Stomach (tissue), 4 donors: Measurements from ENCODE around the gene U2SURP.
"Not testable (repeated sequence)": the region's sequence is repeated elsewhere in the genome, so short reads cannot be mapped to it uniquely, and the experiment has no call there.

Source experiments
- CTCF ChIP-seq, 7 experiments: fragments of 450-650 bp in 4 of 7; fragments of 200-600 bp in 3 of 7; sonication (generic) in 3 of 7; IDR thresholded peaks; one replicate each; pipeline ENCODE4 v1.5.1; 2016 to 2019; ENCODE audit warnings: antibody characterized with exemption in 7 of 7, control low read depth in 2 of 7, mild to moderate bottlenecking in 1 of 7
- EP300 ChIP-seq: sonication (generic); formaldehyde crosslinking; IDR thresholded peaks from one replicate; pipeline ENCODE4 v1.6.1; 2017; ENCODE audit warnings: antibody characterized with exemption
- POLR2A ChIP-seq, 4 donors: fragments of 450-650 bp; IDR thresholded peaks; one replicate each; pipeline ENCODE4 v1.6.1; 2016; ENCODE audit warnings: antibody characterized with exemption in 4 of 4, control low read depth in 2 of 4, mild to moderate bottlenecking in 1 of 4, moderate library complexity in 1 of 4

DNA sequence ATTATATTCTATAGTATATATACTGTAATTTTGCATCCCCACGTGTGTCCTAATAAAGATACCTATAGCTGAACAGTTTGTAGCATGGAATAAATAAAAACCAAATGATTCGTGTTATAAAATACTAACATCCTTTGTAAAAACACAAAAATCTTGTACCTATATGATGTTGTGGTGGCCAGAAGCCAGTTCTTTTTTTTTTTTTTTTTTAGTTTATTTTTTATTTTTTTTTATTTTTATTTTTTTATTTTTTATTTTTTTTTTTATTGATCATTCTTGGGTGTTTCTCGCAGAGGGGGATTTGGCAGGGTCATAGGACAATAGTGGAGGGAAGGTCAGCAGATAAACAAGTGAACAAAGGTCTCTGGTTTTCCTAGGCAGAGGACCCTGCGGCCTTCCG is 44.7 kb downstream of the U2SURP start:
- TF ChIP-seq CTCF (IDR thresholded peaks at IDR 0.05); EP300; POLR2A (IDR thresholded peaks at IDR 0.05): not testable (repeated sequence)
